ENCODE results near the gene ESPL1.
"Not testable (repeated sequence)": the region's sequence is repeated elsewhere in the genome, so short reads cannot be mapped to it uniquely, and the experiment has no call there.

Gene ESPL1

DNA sequence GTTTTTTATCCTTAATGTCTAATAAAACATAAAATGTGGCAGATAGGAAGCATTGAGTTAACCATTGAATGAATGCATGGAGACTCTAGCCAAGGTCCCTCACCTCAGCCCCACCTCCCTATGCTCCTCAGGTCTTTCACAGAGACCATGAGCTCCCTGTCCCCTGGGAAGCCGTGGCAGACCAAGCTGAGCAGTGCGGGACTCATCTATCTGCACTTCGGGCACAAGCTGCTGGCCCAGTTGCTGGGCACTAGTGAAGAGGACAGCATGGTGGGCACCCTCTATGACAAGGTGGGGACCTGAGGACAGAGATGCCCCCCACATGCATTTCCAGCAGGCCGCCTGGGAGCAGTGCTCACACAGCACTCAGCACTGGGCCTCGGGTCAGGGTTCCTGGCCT lies 34.8 kb downstream of the ESPL1 start:
- DNase-seq = no peak

DNA sequence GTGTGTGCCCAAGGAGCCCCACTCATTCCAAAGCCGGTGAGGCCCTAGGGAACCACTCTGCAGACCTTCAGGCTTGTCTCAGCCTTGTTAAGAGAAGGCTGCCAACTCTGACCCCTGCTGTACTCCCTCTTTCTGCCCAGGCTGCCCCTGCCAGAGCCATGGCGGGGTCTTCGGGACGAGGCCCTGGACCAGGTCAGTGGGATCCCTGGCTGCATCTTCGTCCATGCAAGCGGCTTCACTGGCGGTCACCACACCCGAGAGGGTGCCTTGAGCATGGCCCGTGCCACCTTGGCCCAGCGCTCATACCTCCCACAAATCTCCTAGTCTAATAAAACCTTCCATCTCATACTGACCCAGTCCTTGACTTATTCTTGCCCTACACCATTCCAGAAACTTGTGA lies 38.7 kb downstream of the ESPL1 start:
- no peak for DNase-seq

DNA sequence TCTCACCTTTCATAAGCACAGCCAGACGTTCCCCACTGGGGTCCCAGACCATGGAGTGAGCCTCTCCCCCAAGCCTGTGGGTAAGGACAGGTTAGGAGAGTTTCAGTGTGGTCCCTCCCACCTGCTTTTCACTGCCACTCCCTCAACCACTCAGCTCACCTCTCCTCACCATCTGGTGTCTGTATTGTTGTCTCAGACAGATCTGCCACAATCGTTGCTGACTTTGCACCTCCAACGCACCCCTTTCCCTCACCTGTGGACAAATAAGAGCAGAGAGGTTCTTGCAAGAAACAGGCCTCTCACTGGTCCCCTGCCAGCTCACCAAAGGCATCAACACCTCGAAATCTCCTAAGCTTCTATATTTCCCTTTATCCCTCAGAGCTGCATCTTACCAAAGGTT lies 40.2 kb downstream of the ESPL1 start:
- DNase-seq = no peak

DNA sequence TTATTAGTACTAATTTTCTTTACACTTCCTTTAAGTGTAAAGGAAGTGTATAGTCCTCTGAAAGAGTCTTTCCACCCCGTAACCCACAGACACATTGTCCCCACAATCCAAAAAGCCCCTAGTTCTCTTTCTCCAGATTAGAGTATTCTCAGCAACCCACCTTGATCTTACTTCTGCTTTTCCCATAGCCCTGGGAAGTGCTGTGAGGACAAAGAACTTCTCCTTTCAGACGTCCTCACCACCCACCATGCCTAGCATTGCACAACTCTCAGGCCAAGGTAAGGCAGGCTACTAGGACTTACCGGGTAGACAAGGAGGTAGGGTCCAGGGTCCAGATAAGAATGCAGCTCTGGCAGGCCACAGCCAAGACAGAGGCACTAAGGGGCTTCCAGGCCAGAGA lies 45.9 kb downstream of the ESPL1 start:
- no peak for DNase-seq

DNA sequence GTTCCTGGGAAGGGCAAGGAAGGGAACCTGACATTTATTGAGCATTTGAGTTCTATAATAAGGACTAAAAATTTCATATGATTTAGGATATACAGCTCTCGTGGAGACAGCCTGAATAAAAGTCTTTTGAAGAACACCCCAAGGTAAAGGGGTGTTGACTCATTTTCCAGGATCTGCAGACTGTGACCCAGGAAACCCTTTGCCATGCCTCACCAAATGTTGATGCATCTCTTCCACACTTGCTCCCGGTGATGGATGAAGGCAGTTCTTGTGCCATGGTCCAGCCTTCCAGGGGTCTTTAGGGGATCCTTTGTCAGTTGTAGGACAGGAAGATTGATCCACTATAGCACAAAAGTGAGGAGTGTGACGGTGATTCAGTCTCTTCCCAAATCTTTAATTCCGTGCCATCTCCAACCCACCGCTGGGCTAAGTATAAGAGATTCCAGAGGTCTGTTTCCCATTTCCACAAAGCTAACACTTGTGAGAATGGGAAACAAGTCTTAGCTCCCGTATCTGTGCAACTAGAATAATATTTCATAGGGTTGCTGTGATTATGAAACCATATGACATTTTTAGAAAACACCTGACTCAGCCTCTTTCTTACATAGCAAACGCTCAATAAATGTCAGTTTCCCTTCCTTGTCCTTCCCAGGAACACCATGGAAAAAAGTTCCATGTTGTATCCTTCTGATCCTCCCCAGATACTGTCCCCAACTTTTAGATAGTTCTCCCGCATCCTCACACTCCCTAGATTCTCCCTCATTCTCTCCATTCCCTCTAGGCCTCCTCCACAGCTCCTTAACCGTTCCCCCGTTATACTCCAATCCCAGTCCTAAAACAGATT lies 52.5 kb downstream of the ESPL1 start:
- no peak for DNase-seq

- DNase-seq = peak in 4 of 5 donors; percentile 31 to 77 (median 38)
Observed at GRCh38 chr12:53324113-53324778, 56.1 kb downstream of the ESPL1 start.

GRCh38 chr12:53324779-53325510 lies 56.8 kb downstream of the ESPL1 start:
- peak; percentile 69 to 93 (median 76) for DNase-seq

- DNase-seq = no peak
Observed at GRCh38 chr12:53325511-53326061, 57.5 kb downstream of the ESPL1 start.

GRCh38 chr12:53326460-53327185 lies 58.5 kb downstream of the ESPL1 start:
- DNase-seq = no peak

DNA sequence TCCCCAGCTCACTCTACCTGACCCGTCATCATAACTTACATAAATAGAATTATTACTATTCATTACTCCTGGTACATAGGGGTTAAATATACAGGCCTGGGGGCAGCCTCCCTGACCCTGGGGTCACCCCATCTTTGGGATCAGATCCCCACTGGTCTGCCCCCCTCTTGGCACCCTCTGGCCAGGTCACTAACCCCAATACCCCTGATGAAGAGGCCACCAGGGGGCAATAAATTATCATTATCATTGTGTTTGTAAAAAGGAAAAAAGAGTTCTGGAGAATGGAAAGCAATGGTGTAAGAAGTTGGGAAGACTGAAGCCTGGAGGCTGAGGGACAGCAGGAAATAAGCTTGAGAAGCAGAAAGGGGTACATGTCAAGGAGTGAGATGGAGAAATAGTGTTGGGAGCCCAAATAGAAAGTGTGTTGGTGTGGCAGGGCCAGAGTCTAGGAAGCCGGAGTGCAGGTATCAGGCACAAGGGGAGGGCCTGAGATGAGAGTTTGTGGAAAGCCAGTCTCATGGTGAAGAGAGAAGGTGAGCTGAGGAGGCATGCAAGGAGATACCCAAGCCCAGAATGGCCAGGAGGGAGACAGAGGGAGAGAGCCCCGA lies 59.4 kb downstream of the ESPL1 start:
- no peak for DNase-seq

GRCh38 chr12:53328043-53328435 lies 59.9 kb downstream of the ESPL1 start:
- DNase-seq = no peak

DNA sequence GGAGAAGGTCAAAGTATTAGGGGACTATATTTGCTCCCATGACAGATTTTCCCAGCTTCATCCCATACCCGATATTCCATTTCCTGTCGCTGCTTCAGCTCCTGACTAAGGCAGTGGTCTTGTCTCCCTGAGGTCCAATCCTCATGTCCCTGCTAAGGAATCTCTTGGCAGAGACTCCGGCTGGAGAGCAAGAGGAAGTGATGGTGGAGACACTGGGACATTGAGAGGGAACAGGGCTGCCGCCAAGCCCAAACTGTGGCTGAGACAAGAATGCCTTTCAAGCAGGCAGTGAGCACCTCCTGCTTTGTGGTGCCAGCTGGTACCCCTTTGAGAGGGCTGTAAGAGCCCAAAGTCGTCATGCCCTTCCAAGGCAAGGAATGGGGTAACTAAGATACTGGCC lies 62.6 kb downstream of the ESPL1 start:
- no peak for DNase-seq

GRCh38 chr12:53332339-53332738 lies 64.2 kb downstream of the ESPL1 start:
- DNase-seq = not testable (repeated sequence)

DNA sequence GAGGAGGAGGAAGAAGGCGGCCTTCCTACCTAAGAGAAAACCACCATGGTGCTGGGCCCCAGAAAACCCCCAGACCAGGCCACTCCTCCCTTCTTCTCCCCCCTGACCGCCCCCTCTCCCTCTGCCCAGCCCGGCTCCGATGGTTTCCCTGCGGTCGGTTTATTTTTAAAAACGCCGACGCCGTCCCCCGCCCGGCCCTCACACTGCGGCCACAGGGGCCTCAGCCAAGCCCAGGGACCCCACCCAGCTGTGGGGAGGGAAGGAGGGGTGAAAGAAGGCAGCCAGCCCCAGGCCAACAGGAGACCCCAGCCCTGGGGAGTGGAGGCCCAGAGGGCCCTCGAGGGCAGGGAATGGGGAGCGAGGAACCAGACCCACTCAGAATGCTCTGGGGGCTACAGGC lies 64.6 kb downstream of the ESPL1 start:
- no peak for DNase-seq

GRCh38 chr12:53333289-53333688 lies 65.2 kb downstream of the ESPL1 start:
- DNase-seq = no peak

DNA sequence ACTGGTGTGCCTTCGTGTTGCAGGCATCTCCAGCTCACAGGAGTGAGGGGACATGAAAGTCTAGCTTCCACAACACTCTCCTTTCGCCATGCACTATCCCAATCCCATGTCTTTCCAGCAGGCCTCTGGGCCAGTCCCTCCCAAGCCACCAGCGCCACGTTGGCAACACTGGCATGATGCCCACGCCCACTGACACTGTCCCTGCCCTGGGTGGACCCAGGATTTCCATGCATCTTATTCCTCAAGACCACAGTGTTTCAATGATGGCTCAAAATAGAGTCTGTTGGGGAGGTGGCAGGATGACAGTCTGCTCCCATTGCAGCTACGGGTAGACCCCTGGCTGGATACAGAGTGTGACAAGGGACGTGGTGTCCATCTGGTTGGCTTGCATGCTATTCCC lies 65.7 kb downstream of the ESPL1 start:
- DNase-seq = no peak

DNA sequence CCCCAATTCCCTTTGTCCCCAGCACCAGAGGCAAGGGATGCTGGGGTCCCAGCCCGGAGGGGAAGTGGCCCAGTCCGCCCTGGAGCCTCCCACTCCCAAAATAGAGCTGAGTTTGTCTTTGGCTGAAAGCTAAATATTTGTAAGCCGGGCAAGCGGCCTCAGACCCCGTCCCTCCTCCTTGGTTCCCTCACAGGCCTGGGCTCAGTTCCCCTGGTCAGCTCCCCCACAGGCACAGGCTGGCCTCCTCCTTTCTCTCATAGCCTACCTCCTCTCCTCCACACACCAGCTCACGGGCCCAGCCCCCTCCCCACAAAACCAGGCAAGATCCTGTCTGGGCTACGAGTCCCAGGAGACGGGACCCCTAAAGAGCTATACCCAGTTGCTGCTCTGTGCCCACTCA lies 66.7 kb downstream of the ESPL1 start:
- no peak for DNase-seq

GRCh38 chr12:53336181-53336681 lies 68.1 kb downstream of the ESPL1 start, which contains the start of gene SP7:
SP7 (minus strand) TSS chr12:53336354; CDS start chr12:53335646, 708 bp downstream.
- no peak for DNase-seq

- no peak for DNase-seq
Observed at GRCh38 chr12:53338017-53338416, 69.9 kb downstream of the ESPL1 start.

DNA sequence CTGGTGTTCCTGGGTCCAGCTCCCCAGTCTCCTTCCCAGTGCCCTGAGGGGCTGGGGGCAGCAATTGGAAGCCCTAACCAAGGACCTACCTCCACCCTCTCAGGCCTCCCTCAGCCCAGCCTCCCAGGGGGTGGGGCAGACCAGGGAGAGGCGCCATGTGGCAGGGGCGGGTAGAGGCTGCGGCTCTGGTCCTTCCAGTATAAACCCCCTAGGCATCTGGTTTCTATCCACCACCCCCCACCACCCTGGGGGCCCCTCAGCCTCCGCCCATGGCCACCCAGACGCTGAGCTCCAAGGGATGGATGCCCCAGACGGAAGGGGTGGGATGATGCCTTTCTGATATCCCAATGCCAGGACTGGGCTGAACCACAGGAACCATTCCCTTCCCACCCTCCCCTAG lies 70.8 kb downstream of the ESPL1 start:
- DNase-seq = no peak

GRCh38 chr12:53340398-53340797 lies 72.3 kb downstream of the ESPL1 start:
- no peak for DNase-seq

All from T-helper 1 cell (primary cell).